ENCODE measurements around the gene SAP30L.

The SAP30L gene

DNA sequence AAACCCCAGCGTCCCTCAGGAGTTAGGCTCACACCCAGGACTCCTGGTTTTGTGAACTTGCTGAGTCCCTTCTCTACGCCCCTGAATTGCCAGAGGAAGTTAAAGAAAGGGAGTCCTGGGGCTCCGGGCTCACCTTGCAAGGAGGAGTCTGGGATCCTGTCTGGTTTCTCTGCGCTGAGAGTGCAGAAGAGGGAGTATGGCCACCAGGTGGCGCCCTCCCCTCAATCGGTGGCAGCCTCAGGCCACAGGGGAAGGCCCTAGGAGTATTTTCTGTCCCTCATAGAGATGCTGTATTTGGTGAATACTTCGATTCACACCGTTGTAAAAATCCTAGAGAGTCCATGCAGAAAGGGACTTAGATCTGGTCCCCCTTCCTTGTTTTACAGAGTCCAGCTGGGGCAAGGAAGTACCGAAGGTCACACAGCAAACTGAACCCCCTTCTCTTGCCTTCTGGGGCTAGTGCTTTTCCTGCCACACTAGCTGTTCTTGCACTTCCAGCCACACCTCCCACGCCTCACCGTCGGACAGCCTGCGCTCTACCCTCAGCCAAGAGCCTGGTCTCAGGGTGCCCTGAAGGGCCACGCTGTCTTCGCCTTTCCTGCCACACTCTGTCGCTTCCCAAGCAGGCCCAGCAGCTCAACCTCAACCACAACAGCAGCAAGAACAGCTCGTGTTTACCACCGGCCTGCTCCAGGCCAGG, 22.0 kb downstream of the SAP30L start:
- peak; percentile 81 for DNase-seq

DNA sequence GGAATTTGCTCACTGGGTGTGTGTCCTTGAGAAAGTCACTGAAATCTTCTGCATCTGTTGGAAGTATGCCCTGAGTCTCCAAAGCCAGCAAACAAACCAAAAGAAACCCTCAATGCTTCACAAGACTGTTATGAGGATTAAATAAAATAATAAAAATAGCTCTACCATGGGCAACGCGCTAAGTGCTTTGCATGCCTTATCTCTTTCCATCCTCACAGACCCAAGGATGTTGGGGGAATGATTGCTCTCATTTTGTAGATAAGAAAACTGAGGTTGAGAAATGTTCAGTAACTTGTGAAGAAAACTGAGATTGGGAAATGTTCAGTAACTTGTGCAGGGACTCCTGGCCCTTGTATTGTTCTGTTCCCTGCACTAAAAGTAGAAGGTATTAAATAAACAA, 24.3 kb downstream of the SAP30L start:
- DNase-seq = no peak

DNA sequence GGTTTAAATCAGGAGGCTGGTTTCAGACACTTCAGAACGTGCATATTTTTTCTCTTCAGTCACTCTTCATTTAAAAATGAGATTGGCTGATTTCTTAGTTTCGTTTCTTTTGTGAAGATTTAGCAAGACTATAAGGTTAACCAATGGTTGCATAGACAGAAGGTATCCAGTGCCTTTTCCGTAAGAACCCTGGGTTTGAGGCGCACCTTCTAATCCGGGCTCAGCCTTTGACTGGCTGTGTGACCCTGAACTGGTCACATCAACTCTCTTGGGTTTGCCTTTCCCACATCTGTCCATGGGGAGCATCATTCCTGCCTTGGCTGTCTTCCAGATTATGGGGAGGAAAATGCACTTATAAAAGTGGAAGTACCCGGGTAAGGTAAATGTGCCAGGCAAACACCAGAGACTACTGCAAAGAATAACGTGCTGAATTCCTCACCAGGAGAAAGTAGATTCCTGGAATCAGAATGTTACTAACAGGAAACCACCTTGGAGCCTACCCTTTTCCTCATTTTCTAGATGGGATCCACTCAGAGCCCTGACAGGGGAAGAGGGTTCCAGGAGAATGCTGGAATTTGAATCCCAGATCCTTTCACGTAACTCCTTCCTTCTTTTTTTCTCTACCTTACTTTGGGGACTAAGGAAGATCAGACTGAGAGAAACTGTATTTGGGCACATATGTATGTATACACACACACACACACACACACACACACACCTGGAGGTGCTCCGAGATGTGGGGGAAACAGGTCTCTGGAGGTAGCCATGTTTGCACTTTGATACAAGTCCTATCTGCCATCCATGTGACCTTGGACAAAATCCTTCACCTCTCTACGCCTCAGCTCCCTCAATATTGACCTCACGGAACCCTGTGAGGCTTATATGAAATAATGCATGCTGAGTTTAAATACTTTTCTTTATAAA, 25.4 kb downstream of the SAP30L start:
- DNase-seq = no peak

DNA sequence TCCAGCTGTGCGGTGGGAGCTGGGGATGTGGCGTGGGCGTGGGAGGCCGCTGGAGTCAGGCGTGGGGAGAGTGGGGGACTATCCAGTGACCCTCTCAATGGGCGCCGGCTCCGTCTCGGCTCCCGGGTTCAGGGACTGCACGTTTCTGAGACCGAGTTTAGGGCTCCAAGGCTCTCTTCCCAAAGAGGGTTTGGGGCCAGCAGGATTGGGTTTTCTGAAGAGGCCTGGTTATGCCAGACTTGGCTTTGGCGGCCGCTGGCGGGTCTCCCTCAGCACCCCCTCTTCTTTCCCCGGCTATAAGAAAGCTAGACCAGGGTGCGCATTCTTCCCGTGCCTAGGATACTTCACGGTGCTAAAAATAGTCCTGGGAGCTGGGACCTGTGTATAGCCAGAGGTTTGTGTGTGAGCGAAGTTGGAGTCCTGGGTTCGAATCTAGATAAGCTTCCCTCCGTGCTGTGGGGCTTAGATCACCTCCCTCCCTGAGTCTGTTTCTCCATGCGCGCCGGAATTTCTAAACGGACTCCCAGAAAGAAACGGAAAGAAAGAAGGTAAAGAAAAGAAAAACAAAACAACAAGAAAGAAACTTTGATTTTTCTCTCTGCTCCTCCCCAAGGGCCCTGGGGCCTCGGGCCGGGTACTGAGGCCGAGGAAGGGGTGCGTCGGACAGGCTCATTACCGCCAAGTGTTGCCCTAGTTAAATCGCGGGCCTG, 27.2 kb downstream of the SAP30L start:
- no peak for DNase-seq

DNA sequence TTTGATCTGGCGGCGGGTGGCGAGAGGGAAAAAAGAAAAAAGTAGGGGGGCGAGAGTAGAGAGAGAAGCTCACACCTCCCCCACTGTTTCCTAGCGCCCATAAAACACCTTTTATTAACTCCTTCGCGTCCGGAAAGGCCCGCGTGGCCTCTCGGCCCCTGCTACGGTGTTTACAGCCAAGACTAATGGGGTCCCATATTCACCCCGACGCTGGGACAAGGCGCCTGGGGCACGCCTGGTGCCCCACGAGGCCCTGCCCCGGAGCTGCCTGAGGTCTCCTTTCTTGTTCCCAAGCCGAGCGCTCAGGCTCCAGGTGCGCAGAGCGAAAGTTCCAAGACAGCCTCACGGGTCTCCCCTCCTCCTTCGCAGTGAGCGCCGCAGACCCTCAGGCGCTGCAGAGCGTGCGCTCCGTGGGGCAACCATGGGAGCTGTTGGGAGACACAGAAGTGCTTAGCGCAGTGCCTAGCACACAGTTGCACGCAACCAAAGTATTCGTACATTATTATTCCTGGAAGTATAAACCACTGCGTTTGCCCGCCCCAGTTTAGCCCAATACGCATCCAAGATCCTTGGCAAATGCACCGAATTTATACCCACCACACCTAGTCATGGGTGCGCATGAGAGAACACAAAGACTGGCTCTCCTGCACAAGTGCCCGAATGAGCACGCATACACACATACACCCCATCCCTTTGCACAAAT, 27.9 kb downstream of the SAP30L start:
- DNase-seq = no peak

DNA sequence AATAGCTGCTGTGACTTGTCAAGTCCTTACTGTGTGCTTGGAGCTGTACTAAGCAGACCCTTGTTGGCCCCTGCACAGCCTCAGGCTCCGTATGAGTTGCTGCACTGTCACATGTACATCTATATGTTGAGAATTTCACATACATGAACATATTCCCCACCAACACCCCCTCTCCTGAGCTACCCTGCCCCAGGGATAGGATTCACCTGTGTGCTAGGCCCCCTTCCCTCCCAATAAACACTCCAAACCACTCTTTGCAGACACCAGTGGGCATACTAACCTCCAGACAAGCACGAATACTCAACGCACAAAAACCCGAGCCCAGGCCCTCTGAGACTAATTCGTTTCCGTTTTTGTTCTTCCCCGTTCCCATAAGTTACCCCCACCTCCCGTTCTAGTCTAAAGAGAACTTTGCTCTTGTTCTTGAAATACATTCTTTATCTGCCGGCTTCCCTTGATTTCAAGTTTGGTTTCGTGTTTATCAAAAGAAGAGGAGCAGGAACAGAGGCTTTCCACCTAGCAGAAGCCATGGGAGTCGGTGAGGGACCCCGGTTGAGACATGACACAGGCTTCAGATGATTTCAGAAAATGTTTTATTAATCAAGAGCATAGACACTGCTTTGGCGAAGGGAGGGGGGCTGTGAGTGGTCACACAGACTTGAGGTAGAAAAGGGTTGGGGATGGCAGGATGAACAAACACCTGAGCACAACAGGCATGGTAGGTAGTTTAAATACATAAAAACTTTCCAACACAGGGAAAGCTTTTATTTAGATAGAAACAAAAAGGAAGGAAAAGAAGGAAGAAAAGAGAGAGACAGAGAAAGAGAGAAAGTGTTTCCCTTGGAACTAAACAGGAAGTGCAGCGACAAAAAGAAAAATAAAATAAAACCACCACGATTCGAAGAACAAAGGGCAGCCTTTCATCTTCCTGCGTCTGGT, 28.9 kb downstream of the SAP30L start:
- DNase-seq = no peak

DNA sequence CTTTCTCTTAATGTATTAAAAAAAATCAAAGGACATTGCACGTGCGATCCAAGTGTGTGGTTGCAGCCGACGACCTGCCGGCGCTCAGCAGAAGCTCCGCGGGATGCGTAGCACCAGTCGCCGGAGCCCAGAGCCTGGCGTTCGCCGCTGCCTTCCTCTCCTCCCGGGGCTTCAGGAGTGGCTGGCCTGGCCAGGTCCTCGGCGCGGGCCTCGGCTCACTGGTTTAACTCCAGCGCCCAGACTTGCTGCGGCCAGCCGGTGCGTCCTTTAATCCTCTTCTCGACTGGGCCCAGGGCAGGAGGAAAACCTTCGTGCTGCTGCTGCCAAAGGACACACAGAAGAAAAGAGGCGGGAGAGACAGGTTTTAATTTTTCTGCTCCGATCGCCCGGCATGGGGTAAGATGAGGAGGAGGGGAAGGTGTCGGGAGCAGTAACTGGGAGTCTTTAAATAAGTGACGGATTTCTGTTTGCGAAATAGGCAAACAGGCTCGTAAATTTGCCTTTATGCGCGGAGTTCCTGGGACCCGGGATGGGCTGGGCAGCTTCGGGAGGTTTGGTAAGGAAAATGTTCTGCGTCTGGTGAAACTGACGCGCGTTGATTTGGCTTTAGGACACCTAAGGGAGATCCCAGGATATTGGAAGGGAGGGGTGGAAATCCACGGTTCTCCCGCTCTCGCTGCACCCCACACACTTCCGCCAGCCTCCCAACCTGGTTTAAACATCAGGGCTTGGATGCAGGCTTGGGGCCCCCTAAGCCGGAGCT, 30.0 kb downstream of the SAP30L start:
- DNase-seq = no peak

DNA sequence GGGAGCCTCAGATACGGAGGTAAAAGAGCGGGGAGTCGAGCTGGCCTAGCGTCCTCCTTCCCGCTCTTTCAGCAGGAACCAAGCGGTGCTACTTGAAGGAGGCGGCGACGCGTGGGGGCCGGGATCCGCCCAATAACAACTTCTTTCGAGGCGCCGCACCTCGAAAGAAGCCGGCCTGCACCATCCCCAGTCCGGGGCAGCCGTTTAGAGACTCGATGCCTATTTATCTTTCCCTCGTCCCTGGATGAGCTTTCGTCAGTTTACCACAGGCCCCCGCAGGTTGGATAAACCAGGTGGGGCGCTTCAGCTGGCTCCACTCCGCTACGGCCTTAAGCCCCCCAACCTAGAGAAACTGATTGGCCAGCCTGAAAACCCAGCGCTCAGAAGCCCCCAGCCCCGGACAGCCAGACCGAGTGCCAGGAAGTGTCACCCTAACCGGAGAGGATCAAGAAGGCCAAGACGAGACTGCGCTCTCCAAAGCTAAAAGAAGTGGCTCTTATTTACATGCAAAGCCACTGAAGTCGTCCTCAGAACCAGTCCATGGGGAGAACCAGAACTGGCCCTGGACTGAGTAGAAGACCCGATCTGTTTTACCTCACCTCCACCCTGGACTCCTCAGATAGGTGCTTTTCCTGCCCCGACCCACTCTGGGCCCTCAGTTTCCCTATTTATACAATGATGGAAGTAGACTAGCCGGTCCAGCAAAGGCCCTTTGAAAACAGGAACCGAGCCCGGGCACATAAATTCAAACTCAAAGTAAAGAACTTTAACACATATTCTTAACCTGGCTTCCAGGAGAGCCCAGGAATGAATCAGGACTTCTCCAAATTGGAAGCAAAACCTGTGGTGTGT, 30.8 kb downstream of the SAP30L start:
- no peak for DNase-seq

DNA sequence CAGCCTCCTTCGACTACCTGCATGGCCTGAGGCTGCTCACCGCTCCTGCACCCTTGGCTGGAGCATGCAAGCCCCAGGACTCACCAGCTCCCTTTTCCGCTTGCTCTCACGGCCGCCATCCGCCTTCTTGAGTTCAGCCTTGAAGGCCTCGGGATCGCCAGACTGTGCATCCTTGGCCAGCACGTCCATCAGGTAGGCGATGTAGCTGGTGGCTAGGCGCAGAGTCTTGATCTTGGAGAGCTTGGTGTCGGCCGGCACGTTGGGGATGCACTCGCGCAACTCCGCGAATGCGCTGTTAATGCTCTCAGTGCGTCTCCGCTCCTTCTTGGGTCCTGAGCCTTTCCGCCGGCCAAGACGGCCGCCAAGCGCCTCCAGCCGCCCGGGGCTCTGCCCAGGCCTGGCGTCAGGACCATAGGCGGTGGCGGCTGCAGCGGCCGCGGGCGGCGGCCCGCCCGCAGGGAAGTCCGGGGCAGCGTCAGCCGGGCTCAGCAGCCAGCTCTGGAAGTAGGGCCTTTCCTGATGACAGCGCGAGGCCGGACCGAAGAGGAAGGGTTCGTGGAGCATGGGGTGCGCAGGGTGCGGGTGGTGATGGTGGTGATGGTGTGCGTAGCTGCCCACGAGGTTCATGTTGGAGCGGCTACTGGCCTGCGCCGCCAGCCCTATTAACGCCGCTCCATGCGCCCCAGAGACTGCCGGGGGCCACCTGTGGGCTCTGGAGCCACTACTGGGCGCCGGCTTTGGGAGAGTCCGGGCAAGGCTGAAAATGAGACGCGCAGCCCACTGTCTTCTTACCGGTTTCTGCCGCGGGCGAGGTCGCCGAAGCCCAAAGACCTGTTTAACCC, 31.8 kb downstream of the SAP30L start:
- no peak for DNase-seq

DNA sequence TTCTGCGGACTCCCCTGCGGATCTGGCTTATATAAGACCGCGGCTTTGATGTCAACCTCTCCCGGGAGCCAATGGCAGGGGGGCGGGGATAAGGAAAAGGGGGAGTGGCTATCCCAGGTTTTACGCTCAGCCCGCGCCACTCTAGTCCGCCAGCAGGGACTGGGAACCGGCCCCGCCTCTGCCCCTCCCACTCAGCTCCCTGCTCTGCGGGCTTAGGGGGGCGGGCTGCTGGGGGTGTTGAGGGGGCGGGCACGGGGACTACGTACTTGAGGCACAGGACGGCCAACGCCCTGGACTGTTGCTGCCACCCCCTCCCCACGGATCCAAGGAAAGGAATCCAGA, 32.4 kb downstream of the SAP30L start, which contains the start of gene HAND1:
Gene HAND1, minus strand, starts transcription at position 4 of the 342 bp plus-strand sequence. CDS start 219 bp downstream, outside the sequence.
- DNase-seq = no peak

DNA sequence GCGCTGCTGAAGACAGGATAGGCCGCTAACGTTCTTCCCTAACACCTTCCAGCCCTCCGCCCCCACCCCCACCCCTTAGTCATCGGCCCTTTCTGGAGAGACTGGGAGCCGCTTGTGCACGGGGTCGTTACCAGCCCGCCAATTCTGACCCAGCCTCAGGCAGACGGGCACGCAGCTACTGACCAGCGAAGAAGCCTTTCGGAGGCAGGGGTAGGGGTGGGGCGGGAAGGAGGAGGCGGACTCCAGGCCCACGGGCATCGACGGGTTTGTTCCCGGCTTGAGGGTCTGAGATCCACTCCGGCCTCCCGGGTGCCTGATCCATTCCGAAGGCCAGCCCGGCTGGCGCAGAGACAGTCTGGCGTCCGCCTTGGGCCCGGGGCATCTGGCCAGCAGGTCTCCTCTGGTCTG, 33.0 kb downstream of the SAP30L start:
- no peak for DNase-seq

DNA sequence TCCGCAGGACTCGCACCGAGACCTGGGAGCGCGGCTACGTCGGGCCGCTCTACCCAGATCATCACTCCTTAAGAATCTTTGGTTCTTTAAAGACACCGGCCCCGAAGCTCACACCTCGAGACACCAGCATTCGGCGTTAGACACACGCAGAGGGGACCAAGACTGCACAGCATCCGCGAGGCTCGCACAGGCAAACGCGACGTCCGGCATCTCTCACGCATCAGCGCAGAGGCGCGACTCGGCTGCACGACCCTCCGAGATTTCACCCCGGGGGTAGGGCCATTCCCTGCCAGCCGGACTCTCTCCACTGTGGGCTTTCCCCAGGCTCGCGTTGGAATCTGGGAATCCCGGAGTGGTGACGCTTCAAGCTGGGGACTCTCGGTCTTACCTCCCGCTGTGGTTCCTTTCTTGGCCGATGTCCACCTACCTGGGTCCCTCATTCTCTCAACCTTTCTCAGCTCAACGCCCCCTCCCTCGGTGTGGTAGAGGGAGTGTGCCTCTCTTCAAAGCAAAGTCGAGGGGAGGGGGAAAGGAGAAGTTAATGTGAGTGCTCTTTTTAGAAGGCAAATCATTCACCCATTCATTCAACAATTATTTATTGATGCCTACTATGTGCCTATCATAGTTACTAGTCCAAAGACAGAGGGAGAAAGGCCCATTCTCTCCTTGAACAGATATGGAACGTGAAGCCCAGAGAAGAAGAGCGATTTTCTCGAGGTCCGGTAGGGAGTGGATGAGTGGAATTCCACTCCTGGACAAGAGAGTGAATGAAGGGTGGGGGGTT, 33.6 kb downstream of the SAP30L start:
- DNase-seq = no peak

DNA sequence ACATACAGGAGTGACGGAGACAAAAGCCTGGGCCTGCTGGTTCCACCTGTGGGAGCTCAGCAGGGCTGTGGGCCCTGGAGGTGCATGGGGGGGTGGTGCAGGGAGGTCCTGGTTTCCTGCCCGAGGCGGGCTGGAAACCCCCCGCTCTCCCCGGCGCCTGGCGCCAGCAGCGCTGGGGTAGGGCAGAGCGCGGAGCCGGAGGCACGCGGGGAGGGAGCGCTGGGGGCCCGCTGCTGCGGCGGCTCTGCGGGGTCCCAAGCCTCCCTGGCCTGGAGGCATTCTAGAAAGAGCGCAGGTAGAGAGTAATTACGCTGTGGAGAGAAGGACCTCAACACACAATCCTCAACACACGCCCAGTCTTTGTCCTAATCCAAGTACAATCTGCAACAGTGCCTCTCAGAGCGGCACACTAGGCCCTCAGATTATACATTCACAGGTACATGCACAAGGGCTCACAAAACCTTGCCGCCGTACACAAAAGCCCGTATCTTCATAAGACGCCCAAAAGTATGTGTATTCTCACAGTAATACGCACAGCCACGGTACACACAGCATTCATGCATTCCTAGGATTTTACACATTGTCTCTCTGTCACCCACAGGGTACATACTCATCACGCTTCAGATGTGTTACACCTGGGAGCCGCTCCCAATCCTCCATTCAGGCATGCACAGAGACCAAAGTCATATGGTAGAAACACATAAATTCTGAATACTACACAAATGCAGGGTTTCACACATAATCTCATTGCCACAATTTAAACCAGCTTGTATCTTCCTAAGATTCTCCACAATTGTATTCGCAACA, 34.4 kb downstream of the SAP30L start:
- DNase-seq = no peak

DNA sequence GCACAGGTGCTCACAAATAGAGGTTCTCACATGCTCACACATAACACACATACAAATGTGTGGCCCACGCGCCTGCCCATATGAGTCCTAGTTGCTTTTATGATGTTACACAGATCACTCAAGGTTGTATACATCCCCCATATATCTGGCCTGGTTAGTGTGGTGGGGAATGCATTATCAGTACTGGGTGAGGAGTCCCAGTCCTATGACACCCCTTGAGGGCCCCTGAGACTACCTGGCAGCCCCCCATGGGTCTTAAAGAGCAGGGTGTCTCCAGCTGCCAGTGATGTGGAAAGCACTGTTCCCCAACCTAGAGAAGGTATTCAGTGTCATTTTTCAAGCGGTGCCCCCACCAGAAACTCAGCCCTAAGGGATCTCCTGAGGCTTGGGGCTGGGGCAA, 35.0 kb downstream of the SAP30L start:
- DNase-seq = no peak

DNA sequence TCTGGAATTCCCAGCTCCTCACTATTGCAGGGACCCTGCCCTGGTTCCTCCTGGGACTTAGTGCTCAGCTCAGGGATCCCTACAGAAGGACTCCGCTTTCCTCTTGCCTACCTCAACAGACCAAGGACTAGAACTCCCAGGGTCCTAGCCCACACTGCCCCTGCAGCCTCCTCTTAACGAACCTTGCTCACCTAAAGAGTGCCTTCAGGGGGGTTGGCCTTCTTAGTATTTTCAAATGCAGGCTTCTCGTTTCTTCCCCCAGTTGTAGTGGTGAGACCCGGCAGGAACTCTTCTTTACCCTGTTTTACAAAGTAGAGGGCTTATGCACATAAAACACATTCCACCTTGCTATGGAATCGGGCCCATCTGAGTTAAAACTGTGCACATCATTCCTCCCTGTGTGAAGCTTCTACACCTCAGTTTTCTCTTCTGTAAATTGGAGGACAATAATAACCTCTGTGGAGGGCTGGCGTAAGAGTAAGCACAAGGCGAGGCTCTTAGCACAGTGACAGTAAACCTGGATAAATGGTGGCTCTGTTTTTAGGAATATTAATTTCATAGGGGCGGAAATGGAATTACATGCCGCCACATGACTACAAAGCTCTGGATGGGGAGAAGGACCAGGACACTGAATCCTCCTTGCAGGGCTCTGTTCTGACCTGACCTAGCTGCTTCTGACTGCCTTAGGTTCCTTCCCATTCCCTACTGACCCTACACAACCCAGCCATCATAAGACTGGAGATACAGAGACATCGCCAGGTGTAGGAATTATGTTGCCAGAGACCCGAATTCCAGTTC, 36.0 kb downstream of the SAP30L start:
- no peak for DNase-seq

All from stimulated activated CD4-positive, alpha-beta T cell treated with anti-CD3 and anti-CD28 coated beads, Interleukin-4, amount 100 ng/mL, for 1 hour (primary cell).